SK-N-SH (cell line): ENCODE results near the gene ATAD1.

Experiments used
- CTCF ChIP-seq: fragments of 200-600 bp; sonication (generic); IDR thresholded peaks from 2 replicates; pipeline ENCODE4 v1.6.1; 2017; ENCODE audit warnings: antibody characterized with exemption, mild to moderate bottlenecking, moderate library complexity
- GATA2 ChIP-seq: sonication (generic); formaldehyde crosslinking; IDR thresholded peaks from 2 replicates; pipeline ENCODE4 v1.5.0; 2020; ENCODE audit warnings: mild to moderate bottlenecking, missing genetic modification reagents
- MAX ChIP-seq: IDR thresholded peaks from 2 replicates; pipeline ENCODE4 v1.4.0; 2012; ENCODE audit warnings: low read depth
- SIN3A ChIP-seq: IDR thresholded peaks from 2 replicates; pipeline ENCODE4 v1.6.1; 2012; ENCODE audit warnings: low read depth, mild to moderate bottlenecking, low read length, moderate library complexity, borderline replicate concordance
- ZBTB33 ChIP-seq: IDR thresholded peaks from 2 replicates; pipeline ENCODE4 v1.4.0; 2012; ENCODE audit warnings: low read depth, borderline replicate concordance

- no peak for TF ChIP-seq SIN3A
- TF ChIP-seq ZBTB33, result no peak
- no peak for TF ChIP-seq GATA2 (CRISPR knock-in tag)
- no peak for TF ChIP-seq MAX
- TF ChIP-seq CTCF, result no peak
Measured at GRCh38 chr10:87724789-87725188, 93.2 kb downstream of the ATAD1 start.
